ENCODE data around the gene COL4A2.

GRCh38 chr13:110280231-110280813 is 26.8 kb upstream of the COL4A2 start:
- TF ChIP-seq, protein P1, sequence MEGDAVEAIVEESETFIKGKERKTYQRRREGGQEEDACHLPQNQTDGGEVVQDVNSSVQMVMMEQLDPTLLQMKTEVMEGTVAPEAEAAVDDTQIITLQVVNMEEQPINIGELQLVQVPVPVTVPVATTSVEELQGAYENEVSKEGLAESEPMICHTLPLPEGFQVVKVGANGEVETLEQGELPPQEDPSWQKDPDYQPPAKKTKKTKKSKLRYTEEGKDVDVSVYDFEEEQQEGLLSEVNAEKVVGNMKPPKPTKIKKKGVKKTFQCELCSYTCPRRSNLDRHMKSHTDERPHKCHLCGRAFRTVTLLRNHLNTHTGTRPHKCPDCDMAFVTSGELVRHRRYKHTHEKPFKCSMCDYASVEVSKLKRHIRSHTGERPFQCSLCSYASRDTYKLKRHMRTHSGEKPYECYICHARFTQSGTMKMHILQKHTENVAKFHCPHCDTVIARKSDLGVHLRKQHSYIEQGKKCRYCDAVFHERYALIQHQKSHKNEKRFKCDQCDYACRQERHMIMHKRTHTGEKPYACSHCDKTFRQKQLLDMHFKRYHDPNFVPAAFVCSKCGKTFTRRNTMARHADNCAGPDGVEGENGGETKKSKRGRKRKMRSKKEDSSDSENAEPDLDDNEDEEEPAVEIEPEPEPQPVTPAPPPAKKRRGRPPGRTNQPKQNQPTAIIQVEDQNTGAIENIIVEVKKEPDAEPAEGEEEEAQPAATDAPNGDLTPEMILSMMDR (optimal IDR thresholded peaks at IDR 0.05 in 1 of 3, IDR thresholded peaks at IDR 0.05 in 1 of 3, conservative IDR thresholded peaks at IDR 0.05 in 1 of 3; ENCODE audit: extremely low read depth in 1 of 3, insufficient read depth in 2 of 3, low read length in 3 of 3): no peak
- no peak for TF ChIP-seq EZH2 (IDR thresholded peaks at IDR 0.05; ENCODE audit: low read length)

Measured in keratinocyte (primary cell).